Raji (cell line): ENCODE data around the gene NDUFB11.
A peak's percentile ranks its signal among the peaks of the same experiment; 100 is the strongest.

ENCODE experiments used
- POLR2A ChIP-seq: IDR thresholded peaks from 2 replicates; pipeline ENCODE4 v1.6.1; 2011; ENCODE audit warnings: low read depth, low read length, control low read depth; ENCODE audit not compliant: insufficient read depth

Gene NDUFB11

DNA sequence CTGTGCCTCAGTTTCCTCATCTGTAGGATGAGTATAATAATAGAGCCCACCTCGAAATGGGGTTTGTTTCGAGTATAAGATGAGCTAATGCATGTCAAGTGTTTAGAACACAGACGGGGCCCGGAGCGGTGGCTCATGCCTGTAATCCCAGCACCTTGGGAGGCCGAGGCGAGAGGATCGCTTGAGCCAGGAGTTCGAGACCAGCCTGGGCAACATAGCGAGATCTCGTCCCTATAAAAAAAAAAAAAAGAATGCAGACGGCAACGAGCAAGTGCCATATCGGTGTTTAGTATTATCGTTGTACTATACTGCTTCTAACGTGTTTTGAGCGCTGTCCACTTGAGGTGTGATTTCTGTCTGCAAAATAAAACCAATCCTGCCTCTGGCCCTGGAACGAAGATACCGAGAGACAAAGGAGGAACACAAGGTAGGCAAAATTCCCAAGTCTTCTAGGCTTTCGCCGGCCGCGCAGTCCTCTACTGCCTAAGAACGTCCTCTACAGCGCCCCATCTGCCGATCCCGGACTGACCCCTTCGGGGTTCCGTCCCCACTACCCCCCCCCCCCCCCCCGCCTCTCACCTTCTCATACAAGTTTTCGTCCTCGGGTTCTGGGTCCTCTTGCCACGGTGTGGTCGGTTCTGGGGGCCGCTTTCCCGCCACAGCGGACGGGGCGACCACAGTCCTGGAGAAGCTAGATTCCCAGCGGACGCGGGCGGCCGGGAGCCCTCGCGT lies 442 bp downstream of the NDUFB11 start:
- TF ChIP-seq POLR2A = no peak

GRCh38 chrX:47138171-47138570 lies 6.3 kb downstream of the NDUFB11 start:
- TF ChIP-seq POLR2A = no peak

- TF ChIP-seq POLR2A = no peak
Observed at GRCh38 chrX:47133493-47133892, 11.0 kb downstream of the NDUFB11 start.

DNA sequence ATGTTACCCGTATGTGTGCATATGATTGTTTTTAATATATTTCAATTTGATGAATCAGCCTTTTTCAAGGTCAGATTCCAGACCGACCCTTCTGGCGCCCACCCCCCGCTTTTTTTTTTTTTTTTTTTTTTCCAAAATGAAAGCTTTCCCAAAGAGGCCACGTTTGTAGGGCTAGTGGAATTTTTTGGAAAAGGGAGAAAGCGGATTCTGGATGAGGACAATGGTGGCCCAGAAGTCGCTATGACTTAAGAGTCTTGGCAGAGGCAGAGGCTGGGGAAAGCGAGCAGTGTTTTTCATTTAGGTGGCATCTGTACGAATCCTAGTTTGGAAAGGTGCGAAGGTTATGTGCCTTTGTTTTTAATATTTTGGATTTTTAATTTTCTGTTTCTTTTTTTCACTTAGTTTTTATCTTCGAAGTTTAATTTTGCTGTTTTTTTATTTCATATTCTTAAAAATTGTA lies 14.6 kb downstream of the NDUFB11 start:
- no peak for TF ChIP-seq POLR2A

GRCh38 chrX:47129157-47129898 lies 15.2 kb downstream of the NDUFB11 start:
- TF ChIP-seq POLR2A = peak; percentile 73

GRCh38 chrX:47112316-47112954 lies 32.1 kb downstream of the NDUFB11 start:
- no peak for TF ChIP-seq POLR2A

DNA sequence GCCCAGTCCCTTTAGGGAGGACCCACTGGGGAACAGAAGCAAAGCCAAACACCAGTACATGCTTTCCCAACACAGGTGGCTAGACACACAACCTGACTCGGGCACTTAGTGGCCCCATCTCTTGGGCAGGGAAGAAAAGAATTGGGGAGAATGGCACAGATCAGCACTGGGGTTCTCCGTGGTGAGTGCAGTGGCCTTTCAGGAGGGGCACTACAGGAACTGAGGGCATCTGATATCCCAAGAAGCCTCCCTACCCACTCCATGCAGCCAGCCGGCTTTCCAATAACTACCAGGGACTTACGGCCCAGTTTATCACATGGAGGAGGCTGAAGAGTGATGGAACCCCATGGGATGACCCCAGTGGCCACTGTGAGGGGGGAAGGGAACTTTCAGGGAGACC lies 43.3 kb downstream of the NDUFB11 start:
- TF ChIP-seq POLR2A = no peak

DNA sequence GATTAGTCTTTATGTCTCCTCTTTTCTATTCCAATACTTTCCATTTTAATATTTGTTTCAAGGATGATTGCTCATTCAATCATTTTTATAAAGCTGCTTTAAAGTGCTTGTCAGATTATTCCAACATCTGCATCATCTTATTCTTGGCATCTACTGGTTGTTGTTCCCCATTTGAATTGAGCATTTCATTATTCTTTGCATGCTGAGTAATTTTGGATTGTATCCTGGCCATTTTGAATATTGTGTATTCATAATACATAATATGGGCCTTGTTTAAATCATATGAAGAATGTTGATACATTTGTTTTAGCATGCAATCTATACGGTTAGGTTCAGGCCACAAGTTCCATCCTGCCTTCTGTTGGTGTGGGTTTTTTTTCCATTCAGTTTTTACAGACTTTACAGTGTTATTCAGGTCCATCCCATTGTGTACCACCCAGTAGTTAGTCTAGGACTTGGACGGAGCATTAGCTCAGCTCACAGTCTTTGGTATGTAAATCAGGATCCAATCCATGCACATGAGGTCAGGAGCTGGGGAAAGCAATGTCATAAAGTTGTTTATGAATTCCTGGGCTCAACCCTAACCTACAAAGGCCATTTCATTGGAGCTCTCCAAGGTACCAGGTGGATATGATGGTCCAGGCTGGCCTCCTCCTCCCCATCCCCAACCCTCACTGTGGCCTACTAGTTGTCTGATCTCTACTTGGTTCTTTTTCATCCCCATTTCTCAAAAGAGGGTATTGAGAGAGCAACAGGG lies 46.0 kb downstream of the NDUFB11 start:
- TF ChIP-seq POLR2A = no peak

GRCh38 chrX:47097018-47097417 lies 47.5 kb downstream of the NDUFB11 start:
- no peak for TF ChIP-seq POLR2A

GRCh38 chrX:47093860-47094259 lies 50.6 kb downstream of the NDUFB11 start:
- no peak for TF ChIP-seq POLR2A

GRCh38 chrX:47093248-47093647 lies 51.3 kb downstream of the NDUFB11 start:
- no peak for TF ChIP-seq POLR2A
